Bronchial epithelial cell (primary cell): ENCODE measurements around the gene FABP3. TPM values are rescaled to one million over a fixed set of nuclear protein-coding genes. Genes with fewer than 3 reads are reported as not detected.

Experiments
- DNase-seq: peaks from one replicate; pipeline ENCODE4 v3.0.0-alpha.2; 2010; ENCODE audit warnings: low read depth
- FAIRE-seq: peaks from 2 replicates; lab custom pipeline; 2011; peaks lifted over from hg19 to GRCh38; lab: Jason Lieb, UNC
- H3K27me3 ChIP-seq: 2 replicates; pipeline ENCODE4 v1.5.1; 2011; ENCODE audit warnings: low read length; ENCODE audit not compliant: control insufficient read depth, insufficient read depth
- H3K36me3 ChIP-seq: 2 replicates; pipeline ENCODE4 v1.5.1; 2011; ENCODE audit warnings: low read length; ENCODE audit not compliant: control insufficient read depth, insufficient read depth
- H3K4me3 ChIP-seq: 2 replicates; pipeline ENCODE4 v1.5.1; 2011; ENCODE audit warnings: mild to moderate bottlenecking, low read depth, low read length, control low read depth
- total RNA-seq: library from RNA; depleted of rRNA; stranded (reverse); fragments of >200 nt; gene quantifications from 2 replicates; pipeline ENCODE4 v1.2.1, GENCODE V29; 2014
- TF ChIP-seq, protein P1 (sequence below): IDR thresholded peaks from 2 replicates; pipeline ENCODE4 v1.5.1; 2011; ENCODE audit warnings: mild to moderate bottlenecking, moderate library complexity, low read length, control low read depth, inconsistent platforms; ENCODE audit not compliant: insufficient read depth, severe bottlenecking

Gene FABP3
- total RNA-seq, 1 donor from 2014 or later: 0.79 TPM

DNA sequence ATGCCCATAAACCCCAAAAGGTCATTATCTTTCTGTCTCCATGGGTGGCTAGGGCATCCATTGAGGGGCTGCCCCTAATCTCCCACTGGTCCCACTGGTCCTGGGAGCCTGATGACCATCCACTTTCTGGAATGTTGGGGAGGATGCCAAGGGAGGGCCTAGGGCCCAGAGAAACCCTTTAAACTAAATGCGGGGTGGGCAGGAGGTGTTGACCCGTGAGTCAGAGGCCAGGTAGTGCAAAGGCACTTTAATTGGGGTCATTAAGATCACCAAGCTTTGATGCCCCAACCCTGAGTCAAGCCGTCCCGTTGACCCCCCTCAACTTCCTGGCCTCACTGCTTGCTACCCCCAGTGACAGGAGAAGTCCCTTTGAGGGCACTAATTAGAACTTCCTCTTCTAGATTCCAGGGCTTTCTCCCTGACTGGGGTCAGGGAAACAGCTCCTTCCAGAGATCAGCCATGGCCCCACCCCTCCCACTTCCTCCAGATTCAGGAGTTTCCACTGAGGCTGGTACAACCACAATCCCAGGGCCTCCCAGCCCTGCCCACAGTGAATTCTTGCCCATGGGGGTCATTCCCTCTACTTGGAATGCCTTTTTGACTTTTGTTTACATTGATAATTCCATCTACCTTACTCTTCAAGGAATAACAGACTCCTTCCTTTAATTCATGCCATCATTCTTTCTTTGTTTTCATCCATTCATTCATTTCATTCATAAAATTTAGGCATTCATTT is 24.7 kb upstream of the FABP3 start:
- Histone ChIP-seq H3K27me3 (no peaks in the 10 kb centered on the region), H3K36me3 (no peaks in the 10 kb centered on the region), H3K4me3 (no peak overlapping the region)
- TF ChIP-seq, protein P1, sequence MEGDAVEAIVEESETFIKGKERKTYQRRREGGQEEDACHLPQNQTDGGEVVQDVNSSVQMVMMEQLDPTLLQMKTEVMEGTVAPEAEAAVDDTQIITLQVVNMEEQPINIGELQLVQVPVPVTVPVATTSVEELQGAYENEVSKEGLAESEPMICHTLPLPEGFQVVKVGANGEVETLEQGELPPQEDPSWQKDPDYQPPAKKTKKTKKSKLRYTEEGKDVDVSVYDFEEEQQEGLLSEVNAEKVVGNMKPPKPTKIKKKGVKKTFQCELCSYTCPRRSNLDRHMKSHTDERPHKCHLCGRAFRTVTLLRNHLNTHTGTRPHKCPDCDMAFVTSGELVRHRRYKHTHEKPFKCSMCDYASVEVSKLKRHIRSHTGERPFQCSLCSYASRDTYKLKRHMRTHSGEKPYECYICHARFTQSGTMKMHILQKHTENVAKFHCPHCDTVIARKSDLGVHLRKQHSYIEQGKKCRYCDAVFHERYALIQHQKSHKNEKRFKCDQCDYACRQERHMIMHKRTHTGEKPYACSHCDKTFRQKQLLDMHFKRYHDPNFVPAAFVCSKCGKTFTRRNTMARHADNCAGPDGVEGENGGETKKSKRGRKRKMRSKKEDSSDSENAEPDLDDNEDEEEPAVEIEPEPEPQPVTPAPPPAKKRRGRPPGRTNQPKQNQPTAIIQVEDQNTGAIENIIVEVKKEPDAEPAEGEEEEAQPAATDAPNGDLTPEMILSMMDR: no peak
- DNase-seq (peak; percentile 62), FAIRE-seq (no peak)

DNA sequence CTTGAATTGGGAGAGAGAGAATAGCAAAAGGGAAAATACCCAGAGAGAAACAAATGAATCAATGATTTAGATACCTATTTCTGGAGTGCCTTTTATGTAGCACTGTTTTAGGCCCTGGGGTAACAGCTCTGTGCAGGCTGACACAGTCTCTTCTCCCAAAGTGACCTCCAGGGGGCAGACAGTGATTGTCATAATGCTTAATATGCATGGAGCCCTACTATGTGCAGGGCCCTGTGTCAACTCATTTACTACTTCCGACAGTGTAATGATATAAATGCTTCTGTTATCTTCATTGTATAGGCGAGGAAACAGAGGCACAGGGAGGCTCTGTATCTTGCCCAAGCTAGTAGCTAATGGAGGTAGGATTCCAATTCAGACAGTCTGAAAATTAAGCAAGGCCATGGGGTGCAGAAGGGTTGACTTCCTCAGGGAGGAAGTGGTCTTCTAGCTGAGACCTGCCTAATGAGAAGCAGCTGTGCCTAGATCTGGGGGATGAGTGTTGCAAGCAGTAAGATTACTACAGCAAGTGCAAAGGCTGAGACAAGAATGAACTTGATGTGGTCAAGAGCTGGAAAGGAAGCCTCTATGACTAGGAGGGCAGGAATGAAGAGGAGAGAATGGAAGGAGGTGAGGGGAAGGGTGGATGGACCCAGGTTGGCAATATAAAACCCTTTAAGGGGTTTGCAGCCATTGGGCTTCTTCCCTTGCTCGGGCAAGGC is 23.9 kb upstream of the FABP3 start:
- TF ChIP-seq, protein P1: peak; percentile 34
- DNase-seq: peak; percentile 100
- no peak overlapping the region for H3K4me3 ChIP-seq
- H3K27me3 ChIP-seq: no peaks in the 10 kb centered on the region
- FAIRE-seq: no peak
- H3K36me3 ChIP-seq: no peaks in the 10 kb centered on the region

DNA sequence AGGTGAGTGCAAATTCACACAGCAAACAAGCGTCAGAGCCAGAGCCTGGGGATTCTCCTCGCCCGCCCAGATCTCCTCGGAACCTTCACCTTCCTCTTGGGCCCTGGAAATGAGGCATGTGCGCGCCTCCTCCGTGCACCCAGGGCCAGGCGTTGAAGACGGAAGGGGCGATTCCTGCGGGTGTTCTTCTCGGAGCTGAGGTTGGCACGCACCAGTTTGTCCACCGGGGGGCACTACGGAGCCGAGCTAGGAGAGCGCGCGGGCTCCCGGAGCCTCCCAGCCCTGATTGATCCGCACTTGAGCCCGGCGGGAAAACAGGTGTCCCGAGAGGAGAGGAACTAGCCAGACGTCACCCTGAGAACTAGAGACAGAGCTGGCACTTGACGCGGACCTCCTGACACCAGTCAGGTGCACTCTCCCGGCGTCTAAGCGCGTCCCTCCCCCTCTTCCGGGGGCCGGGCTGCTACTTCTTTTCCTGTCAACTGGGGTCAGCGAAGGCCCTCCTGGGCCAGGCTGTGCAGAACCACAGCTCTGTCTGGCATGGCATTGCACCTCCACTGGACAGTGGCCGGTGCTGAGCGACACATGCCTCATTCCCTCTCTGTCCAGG is 21.8 kb upstream of the FABP3 start:
- Histone ChIP-seq H3K4me3 (no peak overlapping the region), H3K27me3 (no peaks in the 10 kb centered on the region)

DNA sequence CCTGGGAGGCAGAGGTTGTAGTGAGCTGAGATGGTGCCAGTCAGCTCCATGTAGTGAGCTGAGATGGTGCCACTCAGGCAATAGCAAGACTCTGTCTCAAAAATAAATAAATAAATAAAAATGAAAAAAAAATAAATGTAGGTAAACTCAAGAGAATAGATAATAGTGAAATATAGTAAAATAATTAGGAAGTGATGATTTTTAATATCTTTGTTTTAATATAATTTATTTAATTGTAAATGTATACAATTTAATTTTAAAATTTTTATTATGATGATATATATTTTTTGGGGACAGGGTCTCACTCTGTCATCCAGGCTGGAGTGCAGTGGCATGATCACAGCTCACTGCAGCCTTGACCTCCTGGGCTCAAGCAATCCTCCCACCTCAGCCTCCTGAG is 20.6 kb upstream of the FABP3 start:
- Histone ChIP-seq H3K27me3 (no peaks in the 10 kb centered on the region), H3K36me3 (no peaks in the 10 kb centered on the region), H3K4me3 (no peak overlapping the region)
- DNase-seq: no peak
- TF ChIP-seq, protein P1: no peak
- FAIRE-seq: no peak

More for the DNA sequence above, 21.8 kb upstream of the FABP3 start:
- FAIRE-seq (no peak), DNase-seq (peak; percentile 77)
- no peaks in the 10 kb centered on the region for H3K36me3 ChIP-seq
- TF ChIP-seq, protein P1: peak; percentile 97

DNA sequence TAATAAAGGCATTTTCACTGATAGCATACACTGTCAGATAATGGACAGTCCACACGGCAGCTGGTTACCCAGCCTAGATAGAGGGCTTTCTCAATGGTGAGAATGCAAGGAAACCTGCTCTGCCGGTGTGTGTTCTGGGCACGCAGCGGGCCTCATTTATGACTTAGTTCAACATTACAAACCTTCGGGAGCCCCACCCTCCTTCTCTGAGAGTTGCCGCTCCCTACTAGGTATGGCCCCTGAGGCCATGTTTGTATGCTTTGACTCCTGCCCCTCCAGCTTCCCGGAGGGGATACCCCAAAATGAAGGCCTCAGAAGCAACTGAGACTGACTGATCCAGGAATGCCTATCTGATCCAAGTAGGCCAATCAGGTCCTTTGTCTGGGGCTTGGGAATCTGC is 17.2 kb upstream of the FABP3 start:
- no peaks in the 10 kb centered on the region for H3K36me3 ChIP-seq
- DNase-seq: peak; percentile 87
- H3K27me3 ChIP-seq: no peaks in the 10 kb centered on the region
- no peak overlapping the region for H3K4me3 ChIP-seq
- peak; percentile 88 for FAIRE-seq
- TF ChIP-seq, protein P1: no peak
